NCI-H1694 treated with DMSO at 0.1 percent for 48 hours (cell line): ENCODE measurements around the gene NFIB.

Source experiments
- DNase-seq: peaks from one replicate; lab custom pipeline; 2025; lab: John Stamatoyannopoulos, UW

The NFIB gene

DNA sequence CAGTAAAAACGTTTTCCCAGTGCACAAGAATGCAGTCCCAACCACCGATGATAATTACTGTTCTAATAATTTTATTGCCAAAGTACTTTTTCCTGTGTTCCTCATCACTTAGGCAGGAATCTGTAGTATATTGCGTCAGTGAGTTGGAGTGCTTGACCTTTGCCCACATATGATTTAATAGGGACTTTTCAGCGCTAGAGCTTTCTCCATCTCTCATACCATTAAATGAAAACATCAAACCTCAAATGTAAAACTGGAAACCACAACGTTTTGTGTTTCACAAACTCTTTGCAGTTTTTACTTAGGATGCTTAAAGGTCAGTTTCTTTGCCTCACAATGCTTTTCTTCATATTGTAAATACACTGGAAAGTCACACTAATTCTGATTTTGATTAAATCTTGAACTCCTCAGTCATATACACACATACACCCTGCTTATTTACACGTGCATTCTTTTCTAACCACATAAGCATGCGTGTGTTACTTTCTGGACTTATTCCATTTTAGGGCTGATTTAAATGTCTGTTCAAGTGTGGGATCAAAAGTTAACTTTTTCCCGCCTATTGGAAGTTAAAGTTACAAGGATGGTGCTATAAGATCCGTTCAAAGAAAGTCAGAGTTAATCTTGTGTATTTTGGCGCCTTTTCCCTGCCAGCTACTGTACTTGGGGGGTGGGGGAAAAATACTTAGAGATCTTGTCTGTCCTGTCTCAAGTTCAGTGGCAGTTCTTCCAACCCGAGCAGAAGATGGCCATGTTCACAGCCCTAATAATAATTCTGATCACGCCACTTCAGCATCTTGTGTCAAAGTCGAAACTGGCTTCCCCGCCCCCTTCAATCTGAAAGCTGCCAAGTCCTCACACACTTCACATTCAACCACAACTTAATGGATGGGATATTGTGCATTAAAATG, 6.6 kb upstream of the NFIB start:
- peak; percentile 51 for DNase-seq

DNA sequence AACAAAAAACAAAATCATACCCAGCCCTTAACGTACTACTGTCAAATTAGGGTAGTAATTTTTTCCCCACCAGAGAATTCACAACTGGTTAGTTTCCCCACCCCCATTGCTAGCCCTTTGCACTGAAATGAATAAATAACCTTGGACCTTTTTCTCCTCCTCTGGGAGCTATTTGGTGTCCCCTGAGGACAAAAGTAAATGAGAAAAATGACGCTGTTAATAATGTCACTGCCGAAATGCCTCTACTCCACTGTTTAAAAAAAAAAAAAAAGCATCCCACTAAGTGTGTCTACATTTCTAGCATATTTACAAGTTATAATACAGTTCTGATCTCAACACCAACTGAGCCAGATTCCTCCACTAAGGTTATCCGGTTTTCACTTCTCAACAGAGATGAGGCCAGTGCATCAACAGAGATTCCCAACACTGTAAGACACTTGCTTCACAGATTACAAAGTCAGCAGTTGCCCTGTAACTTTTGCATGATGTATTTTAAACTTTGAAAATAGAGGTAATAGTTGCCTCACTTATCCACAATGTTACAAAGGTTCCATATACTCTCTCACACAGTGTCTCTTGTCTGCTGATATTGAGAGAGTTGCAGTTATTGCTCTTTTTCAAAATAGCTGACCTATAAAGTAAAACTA, 5.1 kb upstream of the NFIB start:
- peak; percentile 28 for DNase-seq

DNA sequence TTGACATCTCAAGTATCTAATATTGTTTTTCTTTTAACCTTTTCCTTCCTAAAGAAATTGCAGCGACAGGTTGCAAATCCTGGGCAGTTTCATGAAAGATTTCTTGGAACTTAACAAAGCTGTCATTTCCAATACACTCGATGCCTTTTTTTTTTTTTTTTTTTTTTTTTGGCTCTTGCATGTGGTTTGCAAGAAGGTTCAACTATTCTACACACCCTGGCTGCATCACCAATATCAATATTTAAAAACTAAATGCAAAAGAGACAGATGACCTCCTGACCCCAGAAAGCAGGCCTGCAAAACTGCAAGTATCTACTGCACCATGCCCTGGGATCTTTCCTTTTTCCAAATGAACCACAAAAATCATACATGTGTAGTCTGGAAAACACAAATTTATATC, 4.4 kb upstream of the NFIB start:
- no peak for DNase-seq

- no peak for DNase-seq
Measured at GRCh38 chr9:14317667-14318320, 3.9 kb upstream of the NFIB start.

- peak; percentile 56 for DNase-seq
Measured at GRCh38 chr9:14316602-14317300, 2.8 kb upstream of the NFIB start.

GRCh38 chr9:14315875-14316601, 2.1 kb upstream of the NFIB start:
- peak; percentile 61 for DNase-seq

DNA sequence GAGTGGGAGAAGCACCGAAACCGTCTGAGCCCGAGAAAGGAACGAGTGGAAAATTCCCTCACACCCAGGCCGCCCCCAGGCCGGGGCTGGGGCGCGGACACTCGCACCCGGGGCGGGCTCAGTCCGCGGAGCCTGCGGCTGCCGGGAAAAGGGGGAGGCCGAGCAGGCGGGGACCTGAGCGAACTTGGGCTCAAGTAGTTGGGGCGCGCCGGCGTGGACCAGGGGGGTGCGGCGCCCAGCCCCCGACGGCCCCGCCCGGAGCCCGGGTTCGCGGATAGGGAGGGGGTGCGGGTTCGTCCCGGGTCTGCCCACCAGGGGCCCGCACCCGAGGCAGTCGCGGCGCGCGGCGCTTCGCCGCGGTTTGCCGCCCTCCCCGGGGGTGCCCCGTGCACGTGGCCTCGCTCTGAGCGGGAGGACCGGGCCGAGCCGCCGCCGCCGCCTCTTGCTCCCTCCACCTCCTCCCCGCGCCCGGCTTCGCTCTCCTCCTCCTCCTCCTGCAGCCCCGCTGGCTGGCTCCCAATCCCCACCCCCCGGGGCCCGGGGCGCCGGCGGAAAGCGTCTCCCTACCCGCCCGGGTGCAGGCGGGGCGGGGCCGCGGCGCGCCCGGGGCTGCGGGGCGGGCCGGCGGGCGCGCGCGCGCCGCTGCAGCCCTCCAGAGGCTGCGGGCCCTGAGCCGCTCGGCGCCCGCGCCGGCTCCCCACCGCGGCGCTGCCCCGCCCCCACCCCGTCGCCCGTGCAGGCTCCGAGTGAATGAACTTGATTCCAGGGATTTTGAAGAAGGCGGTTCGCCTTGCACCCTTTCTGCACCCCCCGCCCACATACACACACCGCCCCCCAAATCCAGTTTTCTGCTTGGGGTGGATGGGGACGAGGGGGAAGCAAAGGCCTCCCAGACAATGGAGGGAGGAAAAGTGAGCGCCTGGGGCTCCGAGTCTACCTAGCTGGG, 1.3 kb upstream of the NFIB start:
- DNase-seq, result peak; percentile 52

DNA sequence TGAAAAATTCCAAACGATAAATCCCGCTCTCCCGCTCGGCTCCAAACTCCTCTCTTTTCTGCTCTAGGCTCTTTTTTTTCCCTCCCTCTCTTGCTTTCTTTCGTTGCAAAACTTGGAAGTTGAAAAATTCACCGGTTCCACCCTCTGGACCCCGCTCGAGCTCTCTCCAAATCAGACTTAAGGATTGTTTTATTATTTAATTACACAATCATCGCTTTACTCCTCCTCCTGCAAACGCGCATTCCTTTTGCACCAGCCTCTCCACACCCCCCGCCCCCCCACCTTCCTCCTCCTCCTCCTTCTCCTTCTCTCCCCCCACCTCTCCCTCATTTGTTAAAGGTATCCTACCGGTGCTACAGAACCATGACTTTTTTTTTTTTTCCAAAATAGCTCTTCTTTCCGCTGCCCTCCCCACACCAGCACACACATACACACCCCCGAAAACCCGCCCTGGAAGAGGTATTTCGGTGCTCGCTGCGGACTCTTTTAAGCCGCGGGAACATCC, 535 bp upstream of the NFIB start:
- peak; percentile 83 for DNase-seq

DNA sequence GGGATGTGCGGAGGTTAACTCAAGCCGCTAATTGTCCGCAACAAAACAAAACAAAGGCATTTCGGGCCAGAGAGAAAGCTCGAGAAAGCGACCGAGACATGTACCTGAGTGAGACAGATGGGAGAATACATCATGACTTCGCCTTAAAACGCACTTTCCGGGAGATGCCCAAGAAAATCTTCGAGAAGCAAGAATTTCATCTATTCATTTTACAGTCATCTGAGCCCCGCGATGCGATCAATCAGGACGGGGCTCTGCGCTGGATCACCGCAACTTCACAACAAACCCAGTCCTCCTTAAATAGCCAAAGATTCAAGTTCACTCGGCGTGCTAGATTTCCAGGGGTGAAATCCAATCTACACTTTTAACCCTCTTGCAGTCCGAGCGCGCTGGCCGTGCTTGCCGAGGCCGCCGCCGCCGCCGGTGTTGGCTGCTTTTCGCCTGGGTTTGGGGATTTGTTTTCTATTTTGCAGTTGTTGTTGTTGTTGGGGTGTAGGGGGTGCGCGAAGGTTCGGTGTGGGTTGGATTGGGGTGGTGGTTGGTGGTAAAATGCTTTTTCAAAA, 482 bp downstream of the NFIB start:
- no peak for DNase-seq

GRCh38 chr9:14312719-14313377, 1.1 kb downstream of the NFIB start:
- DNase-seq, result no peak

- peak; percentile 38 for DNase-seq
Measured at GRCh38 chr9:14311956-14312685, 1.8 kb downstream of the NFIB start.

GRCh38 chr9:14311171-14311949, 2.6 kb downstream of the NFIB start:
- DNase-seq, result peak; percentile 28

- no peak for DNase-seq
Measured at GRCh38 chr9:14310311-14310710, 3.6 kb downstream of the NFIB start.

GRCh38 chr9:14309403-14309802, 4.5 kb downstream of the NFIB start:
- DNase-seq, result peak; percentile 56

GRCh38 chr9:14308853-14309145, 5.1 kb downstream of the NFIB start:
- DNase-seq, result no peak

DNA sequence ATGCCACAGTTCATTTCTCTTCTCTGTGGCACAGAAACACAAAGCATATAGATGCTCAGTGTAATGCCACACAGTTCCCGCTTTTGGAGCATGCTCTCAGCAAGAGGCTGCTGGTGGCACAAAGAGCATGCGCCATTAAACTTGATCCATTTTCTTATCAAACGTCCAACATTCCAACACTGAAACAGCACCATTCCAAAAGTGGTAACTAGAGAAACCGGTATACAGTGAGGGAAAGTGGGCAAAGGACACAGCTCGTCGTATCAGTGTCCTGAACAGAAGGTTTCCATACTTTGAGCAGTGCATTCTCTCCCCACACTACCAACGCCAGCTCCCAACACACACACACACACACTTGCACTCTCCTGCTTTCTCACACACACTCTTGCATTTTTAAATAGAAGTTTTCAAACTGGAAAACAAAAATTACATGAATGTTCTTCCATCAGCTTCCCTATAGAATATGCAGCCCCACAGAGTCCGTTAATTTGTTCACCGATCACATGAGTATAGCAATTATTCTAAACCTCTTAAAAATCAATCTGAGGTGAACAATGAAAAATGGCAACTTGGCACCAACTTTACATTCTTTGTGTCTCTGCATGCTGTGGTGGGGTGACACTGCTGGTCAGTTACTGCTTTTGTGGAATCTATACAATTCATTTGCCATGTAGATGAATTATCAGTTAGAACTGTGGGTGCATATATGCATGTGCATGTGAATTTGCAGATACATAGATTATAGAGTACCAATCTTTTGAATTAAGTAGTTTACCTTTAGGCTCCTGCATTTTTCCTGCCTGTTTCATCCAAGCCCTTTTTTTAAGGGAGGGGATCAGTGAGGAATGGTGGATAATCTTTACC, 5.7 kb downstream of the NFIB start:
- DNase-seq, result no peak
